ENCODE measurements around the gene EIF5. TPM values are rescaled to one million over a fixed set of nuclear protein-coding genes. Genes with fewer than 3 reads are reported as not detected.

The EIF5 gene
- total RNA-seq, 1 experiment from 2014 or later = 356 TPM

- no peak for TF ChIP-seq CTCF (conservative IDR thresholded peaks at IDR 0.05)
- no peak overlapping the region for H4K5ac ChIP-seq (ENCODE audit: insufficient read length, low read depth, low read length)
- H3K4me3 Mint-ChIP-seq = no peak overlapping the region
- no peak overlapping the region for H2BK5ac ChIP-seq (ENCODE audit: insufficient read length, low read length)
- no peaks in the 10 kb centered on the region for H4K20me1 ChIP-seq (ENCODE audit: control insufficient read depth, insufficient read depth, insufficient read length)
- peaks cover 6% of the 10 kb centered on the region for H3K27me3 Mint-ChIP-seq (ENCODE audit: low read depth)
- H3K18ac ChIP-seq (ENCODE audit: insufficient read length, low read depth, low read length) = no peak overlapping the region
- no peak overlapping the region for H3T11ph ChIP-seq (ENCODE audit: low read length)
- no peak overlapping the region for H3K27ac ChIP-seq (ENCODE audit: insufficient read length, low read depth, low read length)
- H3K23me2 ChIP-seq (ENCODE audit: insufficient read length, low read depth, low read length, poor library complexity, severe bottlenecking) = no peaks in the 10 kb centered on the region
- H3K4me1 Mint-ChIP-seq = peaks cover 10 to 11% of the 10 kb centered on the region in 2 experiments
- H3K36me3 Mint-ChIP-seq (ENCODE audit: insufficient read depth in 1 of 3, low read depth in 3 of 3) = peaks cover 4 to 14% (median 12%) of the 10 kb centered on the region in 3 experiments
- no peaks in the 10 kb centered on the region for H3K79me2 ChIP-seq (ENCODE audit: insufficient read depth, low read length)
- no peak overlapping the region for H2BK12ac ChIP-seq (ENCODE audit: insufficient read length, low read depth, low read length)
- no CpG with 5 or more reads among the region's 7 CpGs for WGBS (ENCODE audit: extremely low coverage, insufficient read length, low lambda C conversion rate)
- no peak overlapping the region for H3K27ac Mint-ChIP-seq
- no peaks in the 10 kb centered on the region for H3K79me1 ChIP-seq (ENCODE audit: insufficient read depth, low read depth, low read length, poor library complexity, severe bottlenecking)
- H3K9me3 Mint-ChIP-seq = peaks cover 20 to 22% of the 10 kb centered on the region in 2 experiments
- no peak overlapping the region for H3K23ac ChIP-seq (ENCODE audit: insufficient read length, low read depth, low read length)
- no peak overlapping the region for H2AFZ ChIP-seq (ENCODE audit: low read length)
- H4K91ac ChIP-seq (ENCODE audit: insufficient read length, low read depth, low read length) = no peak overlapping the region
- no peak overlapping the region for H3K4me2 ChIP-seq (ENCODE audit: insufficient read depth, insufficient read length, low read length)
- no peaks in the 10 kb centered on the region for H3K9me3 ChIP-seq (ENCODE audit: control insufficient read depth, low read depth, low read length)
- H4K8ac ChIP-seq (replicated peaks; ENCODE audit: insufficient read length, low read depth, low read length) = no peak overlapping the region
- no peak for DNase-seq
- H3K4me1 ChIP-seq (ENCODE audit: insufficient read depth, low read length) = peaks cover 3% of the 10 kb centered on the region
- H2BK120ac ChIP-seq (ENCODE audit: low read depth, low read length, poor library complexity, severe bottlenecking) = no peak overlapping the region
- no peak overlapping the region for H2BK15ac ChIP-seq (ENCODE audit: low read depth, low read length)
- H2AK5ac ChIP-seq (ENCODE audit: insufficient read length, low read length) = no peak overlapping the region
- no peak overlapping the region for H3K4ac ChIP-seq (ENCODE audit: low read depth, low read length)
- no peak overlapping the region for H3K56ac ChIP-seq (ENCODE audit: insufficient read length, low read depth, low read length)
- no peaks in the 10 kb centered on the region for H3K27me3 ChIP-seq (ENCODE audit: insufficient read depth, low read length)
- H3K9ac ChIP-seq (ENCODE audit: extremely low read depth, insufficient read length, low read length) = no peak overlapping the region
- H2BK20ac ChIP-seq (ENCODE audit: low read depth, low read length, poor library complexity, severe bottlenecking) = no peak overlapping the region
- no peak overlapping the region for H3K14ac ChIP-seq (ENCODE audit: insufficient read depth, low read length)
Measured at GRCh38 chr14:103360548-103360947, 26.5 kb downstream of the EIF5 start.

All from H9 (cell line).